HG02623 (cell line): Measurements from ENCODE around the gene ACTR1A.
"Not testable (repeated sequence)": the region's sequence is repeated elsewhere in the genome, so short reads cannot be mapped to it uniquely, and the experiment has no call there.

Source experiments
- ATAC-seq: cut with Tn5 transposase; IDR thresholded peaks from one replicate; pipeline ENCODE4 v1.9.1; 2021; ENCODE audit warnings: moderate library complexity; ENCODE audit not compliant: unreplicated experiment

The ACTR1A gene

DNA sequence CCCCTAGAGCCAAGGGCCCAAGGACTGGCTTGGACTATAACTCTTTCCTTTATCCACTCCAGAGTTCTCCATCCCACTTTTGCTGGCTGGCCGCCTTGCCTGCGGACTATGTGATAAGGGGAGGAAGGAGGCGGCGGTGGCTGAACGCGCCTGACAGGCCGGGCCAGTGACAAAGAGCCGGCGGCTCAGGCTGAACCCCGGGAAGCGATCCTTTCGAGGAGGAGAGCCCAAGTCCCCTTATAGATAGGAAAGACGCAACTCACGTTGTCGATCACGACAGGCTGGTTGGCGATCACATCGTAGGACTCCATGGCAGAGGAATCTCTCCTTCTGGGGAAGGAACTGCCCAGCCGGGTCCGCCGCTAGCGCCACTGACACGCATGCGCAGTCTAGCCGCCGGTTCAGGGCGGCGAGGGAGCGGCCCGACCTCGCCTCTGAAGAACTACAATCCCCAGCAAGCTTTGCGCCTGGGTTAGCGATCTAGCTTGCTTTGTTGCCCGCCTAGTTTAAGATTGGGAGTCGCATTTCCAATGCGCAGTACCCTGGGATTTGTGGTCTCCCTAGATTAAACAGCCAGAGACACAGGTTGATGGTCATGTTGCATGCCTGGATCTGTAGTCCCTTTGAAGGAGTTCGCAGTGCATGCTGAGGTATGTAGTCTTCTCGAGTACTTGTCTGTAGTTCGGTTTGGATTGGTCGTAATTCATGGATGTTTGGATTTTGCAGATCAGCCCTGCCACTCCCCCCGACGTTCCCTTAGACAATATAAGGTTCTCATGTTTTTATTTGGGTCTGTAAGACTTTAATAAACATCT lies at the start of gene ACTR1A:
Gene ACTR1A (minus strand): TSS at position 376 of the 815 bp plus-strand sequence. CDS start 65 bp downstream, at position 311.
- ATAC-seq, result peak; percentile 33

DNA sequence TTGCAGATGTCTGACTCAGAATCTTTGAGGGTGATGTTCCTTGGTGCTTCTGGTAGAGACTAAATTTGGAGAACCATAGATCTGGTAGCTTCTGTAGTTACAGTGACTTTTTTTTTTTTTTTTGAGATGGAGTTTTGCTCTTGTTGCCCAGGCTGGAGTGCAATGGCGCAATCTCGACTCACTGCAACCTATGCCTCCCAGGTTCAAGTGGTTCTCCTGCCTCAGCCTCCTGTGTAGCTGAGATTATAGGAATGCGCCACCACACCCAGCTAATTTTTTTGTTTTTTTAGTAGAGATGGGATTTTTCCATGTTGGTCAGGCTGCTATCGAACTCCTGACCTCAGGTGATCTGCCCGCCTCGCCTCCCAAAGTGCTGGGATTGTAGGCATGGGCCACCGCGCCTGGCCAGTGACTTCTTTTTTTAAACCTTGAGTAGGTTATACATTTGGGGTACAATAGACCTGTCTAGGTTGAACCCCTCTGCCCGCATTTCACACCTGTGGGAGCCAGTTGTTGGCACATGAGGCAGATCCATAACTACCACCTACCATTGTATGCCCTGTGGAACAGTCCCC lies 48.2 kb upstream of the ACTR1A start:
- no peak for ATAC-seq

DNA sequence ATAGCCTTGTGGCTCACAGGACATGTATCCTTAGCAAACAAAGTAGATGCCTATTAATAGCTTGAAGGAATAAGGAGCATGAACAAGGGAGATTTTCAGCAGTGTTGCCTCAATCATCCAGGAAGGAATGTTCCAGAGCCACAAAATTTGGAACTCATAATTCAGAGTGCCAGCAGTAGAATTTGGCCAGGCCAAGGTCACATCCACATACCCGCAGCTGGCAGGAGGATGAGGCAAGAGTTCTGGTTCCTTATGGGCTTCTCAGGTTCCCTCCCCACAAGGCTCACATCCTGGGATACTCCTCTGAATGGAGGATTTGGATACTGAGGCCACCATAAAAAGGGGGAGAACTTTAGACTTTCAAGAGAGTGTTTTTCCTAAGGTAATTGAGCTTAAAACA lies 47.0 kb upstream of the ACTR1A start:
- ATAC-seq, result no peak

DNA sequence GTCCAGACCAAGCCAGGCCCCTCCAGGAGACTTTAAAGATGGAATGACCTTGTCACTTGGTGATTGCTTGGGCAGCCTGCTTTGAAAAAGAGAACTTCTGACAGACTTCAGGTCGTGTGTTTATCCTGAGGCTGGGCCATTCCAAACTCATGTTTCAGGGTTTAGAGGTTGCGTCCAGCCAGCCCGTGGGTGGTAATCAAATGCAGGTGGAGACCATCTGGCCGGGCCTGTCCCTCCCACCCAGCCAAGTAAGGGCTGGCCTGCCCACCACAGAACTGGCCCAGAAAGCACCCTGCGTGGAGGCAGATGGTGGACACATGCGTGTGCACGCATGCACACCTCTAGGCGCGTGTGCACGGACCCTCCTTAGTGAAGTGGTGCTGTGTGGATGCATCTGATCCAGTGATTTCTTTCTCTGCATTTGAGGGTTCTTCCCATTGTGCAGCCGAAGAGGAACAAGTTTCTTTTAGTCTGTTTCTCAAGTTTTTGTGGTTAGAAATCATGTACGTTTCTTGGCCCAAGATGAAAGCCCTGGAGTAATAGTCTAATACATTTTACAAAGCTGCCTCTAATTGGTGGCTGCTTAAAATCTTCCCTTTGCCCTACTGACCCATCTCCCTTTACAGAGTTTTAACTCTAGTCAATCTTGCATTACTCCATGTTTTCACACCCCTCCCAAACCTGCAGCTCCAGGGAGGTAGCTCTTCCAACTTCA lies 44.3 kb upstream of the ACTR1A start:
- no peak for ATAC-seq

DNA sequence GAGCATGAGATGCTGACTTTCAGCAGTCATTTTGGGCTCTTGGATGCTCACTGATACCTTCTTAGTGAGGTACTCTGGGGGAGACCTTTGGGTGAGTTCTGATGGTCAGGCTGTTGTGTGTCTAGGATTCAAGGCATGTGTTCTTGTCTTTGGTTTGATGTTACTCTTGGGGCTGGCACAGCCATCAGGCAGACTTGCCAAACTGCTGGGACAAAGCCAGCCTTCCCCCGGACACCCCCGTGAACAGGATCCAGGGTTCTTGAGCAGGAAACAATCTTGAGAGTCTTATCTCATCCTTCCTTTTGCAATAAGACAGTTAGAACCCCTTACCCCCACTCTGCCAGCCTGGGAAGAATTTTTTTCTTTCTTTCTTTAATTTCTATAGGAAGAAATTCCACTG lies 43.5 kb upstream of the ACTR1A start:
- no peak for ATAC-seq

DNA sequence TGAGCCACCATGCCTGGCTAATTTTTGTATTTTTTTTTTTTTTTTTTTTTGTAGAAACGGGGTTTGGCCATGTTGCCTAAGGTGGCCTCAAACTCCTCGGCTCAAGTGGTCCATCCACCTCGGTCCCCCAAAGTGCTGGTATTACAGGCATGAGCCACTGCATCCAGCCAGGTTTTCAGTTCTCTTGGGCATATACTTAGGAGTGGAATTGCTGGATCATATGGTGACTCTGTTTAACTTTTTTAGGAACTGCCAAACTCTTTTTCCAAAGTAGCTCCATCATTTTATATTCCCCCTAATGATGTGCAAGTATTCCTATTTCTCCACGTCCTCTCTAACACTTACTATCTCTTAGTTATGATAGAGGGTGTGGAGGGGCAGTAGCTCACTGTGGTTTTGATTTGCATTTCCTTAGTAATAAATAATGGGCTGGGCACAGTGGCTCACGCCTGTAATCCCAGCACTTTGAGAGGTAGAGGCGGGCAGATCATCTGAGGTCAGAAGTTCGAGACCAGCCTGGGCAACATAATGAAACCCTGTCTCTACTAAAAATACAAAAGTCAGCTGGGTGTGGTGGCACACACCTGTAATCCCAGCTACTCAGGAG lies 42.9 kb upstream of the ACTR1A start:
- ATAC-seq, result no peak

DNA sequence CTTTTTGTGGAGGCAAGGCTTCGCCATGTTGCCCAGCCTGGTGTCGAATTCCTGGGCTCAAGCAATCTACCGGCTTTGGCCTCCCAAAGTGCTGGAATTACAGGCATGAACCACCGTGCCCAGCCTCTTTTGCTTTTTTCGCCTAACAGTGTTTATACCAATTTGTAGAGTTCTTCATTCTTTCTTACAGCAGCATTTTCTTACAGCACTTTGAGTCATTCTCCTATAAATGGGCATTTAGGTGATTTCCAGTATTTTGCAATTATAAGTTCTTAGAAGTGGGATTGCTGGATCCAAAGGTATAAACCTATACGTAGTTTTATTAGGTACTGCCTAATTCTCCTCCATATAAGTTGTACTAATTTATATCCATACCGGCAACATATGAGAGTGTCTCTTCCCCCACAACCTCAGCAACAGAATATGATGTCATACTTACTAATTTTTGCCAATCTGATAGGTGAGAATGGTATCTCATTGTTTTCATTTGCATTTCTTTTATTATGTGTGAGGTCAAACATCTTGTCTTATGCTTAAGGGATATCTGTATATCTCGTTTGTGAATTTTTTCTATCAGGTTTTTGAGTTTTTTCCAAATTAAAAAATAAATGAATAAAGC lies 40.4 kb upstream of the ACTR1A start:
- ATAC-seq, result no peak

DNA sequence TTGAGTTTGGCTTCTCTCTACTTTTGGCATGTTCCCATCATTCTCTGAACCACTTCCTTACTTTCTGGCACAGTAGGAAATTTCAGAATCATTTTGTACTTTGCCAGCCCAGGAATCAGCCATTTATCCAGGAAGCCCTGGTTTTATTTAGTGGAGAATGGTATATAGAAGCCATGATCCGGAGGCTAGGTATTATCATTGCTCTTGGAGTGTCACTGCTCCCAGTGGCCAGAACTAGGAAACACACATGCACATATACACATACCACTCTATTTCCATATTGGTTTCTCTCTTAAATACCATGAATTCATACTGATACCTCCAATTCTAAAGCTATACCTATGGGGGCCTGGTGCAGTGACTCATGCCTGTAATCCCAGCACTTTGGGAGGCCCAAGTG lies 37.5 kb upstream of the ACTR1A start:
- peak; percentile 62 for ATAC-seq

DNA sequence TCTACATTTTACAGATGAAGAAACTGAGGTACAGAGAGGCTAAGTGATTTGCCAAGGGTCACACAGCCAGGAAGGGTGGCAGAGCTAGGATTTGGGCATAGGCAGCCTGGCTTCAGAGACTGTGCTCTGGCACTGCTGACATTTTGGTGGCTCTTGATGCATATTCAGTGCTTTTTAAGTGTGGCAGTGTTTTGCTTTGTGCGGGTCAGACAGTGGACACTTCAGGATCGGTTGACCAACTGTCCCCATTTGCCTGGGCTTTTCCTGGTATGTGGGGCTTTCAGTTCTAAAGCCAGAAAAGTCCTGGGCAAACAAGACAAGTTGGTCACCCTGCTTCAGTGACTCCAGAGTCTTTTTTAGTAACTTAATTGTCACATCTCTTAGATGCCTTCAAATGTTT lies 36.3 kb upstream of the ACTR1A start:
- no peak for ATAC-seq

DNA sequence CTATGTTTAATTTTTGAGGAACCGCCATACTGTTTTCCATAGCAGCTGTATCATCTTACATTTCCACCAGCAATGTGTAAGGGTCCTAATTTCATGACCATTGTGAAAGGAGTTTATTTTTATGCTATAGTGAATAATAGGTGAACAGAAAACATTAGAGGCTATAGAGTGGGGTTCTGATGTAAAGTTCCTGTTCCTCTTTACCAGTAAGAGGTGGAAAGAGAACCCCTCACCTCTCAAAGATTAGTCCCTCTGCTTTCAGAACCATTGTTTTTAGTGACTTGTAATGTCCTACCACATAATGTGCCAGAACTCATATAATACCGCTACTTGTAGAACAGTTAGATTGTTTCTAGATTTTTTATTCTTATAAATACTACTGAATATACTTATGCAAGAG lies 35.4 kb upstream of the ACTR1A start:
- ATAC-seq, result no peak

DNA sequence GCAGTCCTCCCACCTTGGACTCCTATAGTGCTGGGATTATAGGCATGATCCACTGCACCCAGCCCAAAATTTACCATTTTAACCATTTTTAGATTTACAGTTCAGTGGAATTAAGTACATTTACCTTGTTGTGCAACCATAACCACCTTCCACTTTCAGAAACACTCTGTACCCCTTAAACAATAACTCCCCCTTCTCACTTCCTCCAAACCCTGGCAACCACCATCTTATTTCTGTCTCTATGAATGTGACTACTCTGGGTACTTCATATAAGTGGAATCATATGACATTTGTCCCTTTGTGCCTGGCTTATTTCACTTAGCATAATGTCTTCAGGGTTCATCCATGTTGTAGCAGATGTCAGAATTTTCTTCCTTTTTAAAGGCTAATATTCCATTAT lies 34.9 kb upstream of the ACTR1A start:
- ATAC-seq, result peak; percentile 41

DNA sequence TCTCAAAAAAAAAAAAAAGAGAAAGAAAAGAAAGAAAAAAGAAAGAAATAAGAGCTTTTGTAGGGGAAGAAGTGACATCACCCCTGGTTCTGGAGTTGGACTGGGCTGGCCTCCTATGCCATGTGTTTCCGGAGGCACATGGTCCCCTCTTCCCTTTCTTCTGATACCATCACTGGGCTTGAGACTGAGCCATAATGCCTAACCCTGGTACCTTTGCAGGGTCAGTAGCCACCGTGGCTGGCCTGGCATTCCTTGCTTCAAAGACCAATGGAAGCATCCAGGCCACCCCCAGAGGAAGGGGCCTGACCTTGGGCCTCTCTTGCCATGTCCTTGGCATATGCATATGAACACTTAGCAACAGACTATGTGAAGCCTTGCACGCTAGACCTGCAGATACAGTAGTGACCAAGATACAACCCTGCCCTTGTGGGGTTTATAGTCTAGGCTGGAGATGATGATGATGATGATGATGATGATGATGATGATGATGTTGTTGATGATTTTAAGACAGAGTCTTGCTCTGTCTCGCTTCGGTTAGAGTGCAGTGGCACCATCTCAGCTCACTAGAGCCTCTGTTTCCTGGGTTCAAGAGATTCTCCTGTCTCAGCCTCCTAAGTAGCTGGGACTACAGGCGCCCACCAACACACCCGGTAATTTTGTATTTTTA lies 33.1 kb upstream of the ACTR1A start:
- no peak for ATAC-seq

DNA sequence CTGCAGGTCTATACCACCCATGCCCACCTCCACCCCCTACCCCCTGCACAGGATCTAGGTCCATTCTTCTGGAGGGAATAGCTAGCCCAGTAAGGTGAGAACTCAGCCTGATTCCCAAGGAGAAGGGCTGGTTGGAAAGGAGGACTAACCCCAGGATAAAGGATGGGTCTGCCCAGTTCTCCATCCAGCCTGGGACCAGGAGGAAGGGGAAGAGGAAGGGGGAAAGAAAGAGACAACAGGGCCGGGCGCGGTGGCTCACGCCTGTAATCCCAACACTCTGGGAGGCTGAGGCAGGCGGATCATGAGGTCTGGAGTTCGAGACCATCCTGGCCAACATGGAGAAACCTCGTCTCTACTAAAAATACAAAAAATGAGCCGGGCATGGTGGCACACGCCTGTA lies 32.5 kb upstream of the ACTR1A start:
- ATAC-seq, result not testable (repeated sequence)

DNA sequence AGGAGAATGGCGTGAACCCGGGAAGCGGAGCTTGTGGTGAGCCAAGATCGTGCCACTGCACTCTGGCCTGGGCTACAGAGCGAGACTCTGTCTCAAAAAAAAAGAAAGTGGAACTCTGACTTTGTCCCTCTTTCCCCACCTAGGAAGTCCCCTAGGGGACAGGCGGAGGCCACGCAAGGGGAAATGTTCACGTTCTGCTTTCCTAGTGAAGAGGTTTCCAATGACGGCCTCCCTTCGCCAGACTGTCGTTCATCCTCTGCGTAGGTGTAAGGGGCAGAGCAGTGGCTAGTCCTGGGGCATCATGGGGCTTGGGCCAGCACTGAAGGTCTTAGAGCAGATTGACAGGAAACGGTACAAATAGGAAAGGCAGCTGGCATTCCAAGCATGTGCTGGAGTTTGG lies 31.8 kb upstream of the ACTR1A start:
- ATAC-seq, result no peak

DNA sequence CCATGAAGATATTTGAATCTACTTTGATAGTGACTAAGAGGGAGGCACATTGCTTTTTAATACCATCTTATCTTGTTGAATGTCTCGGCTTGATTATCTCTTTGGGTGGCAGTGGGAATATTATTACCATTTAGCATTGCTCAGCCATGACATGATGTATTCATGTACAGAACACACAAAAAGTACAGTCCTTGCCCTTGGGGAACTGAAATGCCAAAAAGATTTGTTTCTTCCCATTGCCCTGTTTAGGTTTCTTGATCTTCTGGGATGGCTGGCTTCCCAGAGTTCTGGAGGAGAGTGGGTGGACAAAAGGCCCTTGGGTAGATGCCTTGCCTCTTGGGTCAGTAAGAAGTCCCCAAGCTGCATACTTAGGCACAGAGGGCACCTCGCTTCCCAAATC lies 25.0 kb upstream of the ACTR1A start:
- ATAC-seq, result no peak

DNA sequence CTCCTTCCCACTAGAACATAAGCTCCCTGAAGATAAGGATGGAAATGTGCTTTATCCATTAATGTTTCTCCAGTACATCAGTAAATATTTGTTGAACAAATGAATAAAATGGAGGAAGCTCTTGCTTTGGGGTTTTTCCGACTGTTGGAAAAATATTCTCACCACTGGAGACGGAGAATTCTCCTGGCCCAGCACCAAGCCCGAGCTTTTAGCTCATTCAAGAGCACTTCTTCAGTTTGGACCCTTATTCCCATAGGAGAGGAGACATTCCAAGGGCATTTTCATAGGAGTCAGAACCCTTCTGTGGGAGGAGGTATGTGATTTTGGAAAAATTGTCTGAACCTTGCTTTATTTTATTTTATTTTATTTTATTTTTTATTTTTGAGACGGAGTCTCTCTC lies 22.2 kb upstream of the ACTR1A start:
- ATAC-seq, result no peak

DNA sequence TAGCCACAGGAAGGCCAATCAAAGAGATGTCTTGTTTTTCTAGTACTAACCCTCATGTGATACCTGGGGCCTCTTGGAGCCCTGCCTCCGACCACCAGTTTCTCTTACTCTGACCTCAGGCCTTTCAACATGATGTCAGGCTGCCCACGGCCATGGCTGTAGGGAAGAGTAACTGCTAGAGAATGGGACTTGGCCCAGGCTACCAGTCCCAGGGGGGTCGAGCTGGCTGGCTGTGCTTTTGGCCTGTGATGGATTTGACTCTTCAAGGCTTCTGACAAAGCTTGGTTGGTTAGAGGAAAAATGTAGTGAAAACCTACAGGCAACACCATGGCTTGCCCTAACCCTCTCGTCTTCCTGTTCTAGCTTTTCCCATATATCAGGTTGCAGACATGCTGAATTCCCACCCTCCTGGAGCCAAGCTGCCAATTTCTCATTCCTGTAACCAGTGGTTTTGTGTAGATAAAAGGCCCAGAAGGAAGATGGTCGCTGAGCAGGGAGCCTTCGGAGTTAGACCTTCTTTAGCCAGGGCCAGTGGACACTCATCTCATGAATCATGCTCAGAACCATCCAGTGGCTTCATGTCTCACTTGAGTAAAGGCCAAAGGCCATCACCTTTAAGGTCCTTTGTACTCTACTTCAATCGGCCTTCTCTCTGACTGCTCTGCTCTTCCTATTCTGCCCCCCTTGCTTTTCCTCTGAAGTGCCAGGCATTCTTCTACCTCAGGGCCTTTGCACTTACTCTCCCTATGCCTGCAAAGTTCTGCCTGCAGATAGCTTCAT lies 20.9 kb upstream of the ACTR1A start:
- no peak for ATAC-seq

DNA sequence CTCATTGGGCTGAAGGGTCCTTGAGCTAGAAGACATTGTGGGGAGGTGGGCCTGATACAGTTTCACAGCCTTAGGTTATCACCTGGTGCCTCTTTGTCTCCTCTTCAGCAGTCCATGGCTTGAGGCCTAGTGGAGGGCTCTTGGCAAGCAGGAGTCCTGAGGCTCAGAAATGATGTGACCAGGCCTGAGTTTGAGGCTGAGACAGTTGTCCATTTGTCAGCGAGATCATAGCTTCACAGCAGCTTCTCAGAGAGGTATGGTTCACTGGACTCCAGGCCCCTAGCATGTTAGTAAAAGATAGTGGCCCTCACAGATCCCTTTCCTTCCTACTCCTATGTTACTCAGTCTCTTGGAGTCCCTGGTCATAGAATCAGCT lies 20.4 kb upstream of the ACTR1A start:
- no peak for ATAC-seq

DNA sequence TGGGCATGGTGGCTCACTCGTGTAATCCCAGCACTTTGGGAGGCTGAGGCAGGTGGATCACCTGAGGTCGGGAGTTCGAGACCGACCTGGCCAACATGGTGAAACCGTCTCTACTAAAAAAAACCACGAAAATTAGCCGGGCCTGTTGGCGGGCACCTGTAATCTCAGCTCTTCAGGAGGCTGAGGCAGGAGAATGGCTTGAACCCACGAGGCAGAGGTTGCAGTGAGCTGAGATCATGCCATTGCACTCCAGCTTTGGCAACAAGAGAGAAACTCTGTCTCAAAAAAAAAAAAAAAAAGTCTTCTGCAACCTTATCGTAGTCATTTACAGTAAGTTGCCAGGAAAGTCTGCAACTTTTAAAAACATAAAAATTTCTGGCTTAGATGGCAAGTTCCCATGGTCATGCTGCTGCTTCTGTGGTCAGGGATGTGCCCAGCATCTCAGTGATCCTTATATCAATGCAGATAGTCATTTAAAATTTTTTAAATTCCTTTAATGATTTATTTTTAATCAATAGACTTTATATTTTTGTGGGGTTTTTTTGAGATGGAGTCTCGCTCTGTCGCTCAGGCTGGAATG lies 16.8 kb upstream of the ACTR1A start:
- no peak for ATAC-seq

DNA sequence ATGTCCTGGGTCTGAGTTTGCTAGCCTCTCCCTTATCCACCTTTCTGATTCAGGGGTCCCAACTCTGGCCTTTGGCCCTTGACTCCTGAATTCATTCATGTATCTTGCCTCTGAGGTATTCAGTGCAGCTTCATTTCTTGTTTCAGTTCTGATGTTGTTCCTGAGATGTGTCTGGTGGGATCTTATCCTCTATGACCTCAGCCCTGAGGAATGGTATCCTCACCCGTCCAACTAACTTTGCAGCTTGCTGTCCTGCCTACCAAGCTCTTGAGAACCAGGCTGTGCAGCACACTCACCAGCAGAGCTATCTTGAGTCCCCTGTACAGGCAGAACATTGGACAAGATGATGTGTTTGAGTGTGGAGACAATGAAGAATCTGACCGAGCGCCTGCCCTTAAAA lies 15.0 kb upstream of the ACTR1A start:
- ATAC-seq, result no peak
